GM23248 (cell line): ENCODE measurements around the gene NCAPG. TPM values are rescaled to one million over a fixed set of nuclear protein-coding genes. Genes with fewer than 3 reads are reported as not detected.

Experiments
- DNase-seq: peaks from one replicate; pipeline ENCODE4 v3.0.0-alpha.2; 2015
- H2AFZ ChIP-seq: fragments of 200-600 bp; sonication (generic); 2 replicates; pipeline ENCODE4 v1.6.1; 2016; ENCODE audit warnings: antibody characterized with exemption
- H3F3A ChIP-seq: fragments of 200-600 bp; sonication (generic); 2 replicates; pipeline ENCODE4 v1.6.1; 2016; ENCODE audit warnings: mild to moderate bottlenecking, antibody characterized with exemption, mixed run types; ENCODE audit not compliant: insufficient read depth
- H3K27ac ChIP-seq: fragments of 200-600 bp; sonication (generic); 2 replicates; pipeline ENCODE4 v1.5.1; 2016; ENCODE audit warnings: mild to moderate bottlenecking
- H3K27me3 ChIP-seq: fragments of 200-600 bp; sonication (generic); replicated peaks from 2 replicates; pipeline ENCODE4 v1.6.1; 2016; ENCODE audit warnings: mild to moderate bottlenecking; ENCODE audit not compliant: insufficient read depth
- H3K36me3 ChIP-seq: fragments of 200-600 bp; sonication (generic); 2 replicates; pipeline ENCODE4 v1.6.1; 2016; ENCODE audit warnings: low read depth, mild to moderate bottlenecking
- H3K4me1 ChIP-seq: fragments of 200-600 bp; sonication (generic); 2 replicates; pipeline ENCODE4 v1.6.1; 2016; ENCODE audit warnings: mild to moderate bottlenecking; ENCODE audit not compliant: insufficient read depth
- H3K4me2 ChIP-seq: fragments of 200-600 bp; sonication (generic); one replicate; pipeline ENCODE4 v1.6.1; 2016; ENCODE audit warnings: mild to moderate bottlenecking; ENCODE audit not compliant: unreplicated experiment
- H3K4me3 ChIP-seq: fragments of 200-600 bp; sonication (generic); 2 replicates; pipeline ENCODE4 v1.5.1; 2016; ENCODE audit warnings: mild to moderate bottlenecking
- H3K79me2 ChIP-seq: fragments of 200-600 bp; sonication (generic); 2 replicates; pipeline ENCODE4 v1.6.1; 2016; ENCODE audit warnings: mild to moderate bottlenecking; ENCODE audit not compliant: insufficient read depth
- H3K9ac ChIP-seq: fragments of 200-600 bp; sonication (generic); 2 replicates; pipeline ENCODE4 v1.6.1; 2016; ENCODE audit warnings: mild to moderate bottlenecking
- H3K9me2 ChIP-seq: fragments of 200-600 bp; sonication (generic); 2 replicates; pipeline ENCODE4 v1.6.1; 2016; ENCODE audit warnings: mixed run types, mild to moderate bottlenecking, moderate library complexity; ENCODE audit not compliant: insufficient read depth
- H3K9me3 ChIP-seq: fragments of 200-600 bp; sonication (generic); one replicate; pipeline ENCODE4 v1.6.1; 2017; ENCODE audit warnings: low read depth
- H4K20me1 ChIP-seq: fragments of 200-600 bp; sonication (generic); 2 replicates; pipeline ENCODE4 v1.6.0; 2016; ENCODE audit not compliant: insufficient read depth
- EZH2 ChIP-seq: fragments of 200-600 bp; sonication (generic); IDR thresholded peaks from 2 replicates; pipeline ENCODE4 v1.6.1; 2018; ENCODE audit warnings: antibody characterized with exemption, mild to moderate bottlenecking; ENCODE audit not compliant: insufficient read depth, poor library complexity, severe bottlenecking
- EZH2phosphoT487 ChIP-seq: fragments of 200-600 bp; sonication (generic); IDR thresholded peaks from 2 replicates; pipeline ENCODE4 v1.6.1; 2018; ENCODE audit warnings: antibody characterized with exemption, moderate library complexity, mild to moderate bottlenecking, low read depth; ENCODE audit not compliant: insufficient read depth
- WGBS, 2 experiments: methylation state at CpG; one replicate each; pipeline ENCODE4 v1.1.6; 2015 to 2017; ENCODE audit warnings: low lambda C conversion rate in 2 of 2, low coverage in 1 of 2; ENCODE audit errors: missing lambda C conversion rate in 2 of 2; 5-methylcytosine and 5-hydroxymethylcytosine counted together
- in situ Hi-C: fragments of 300-500 bp; cut with MboI; formaldehyde crosslinking; loops from 2 replicates; pipeline ENCODE4 v1.15.0; 2020
- polyA plus RNA-seq: library from polyadenylated mRNA; unstranded; fragments of >200 nt; fragmentation: Nextera tagmentation; extraction: Ambion mirVana; gene quantifications from 2 replicates; pipeline ENCODE4 v1.2.1, GENCODE V29; 2016
- total RNA-seq: library from RNA; depleted of rRNA; stranded (reverse); fragments of >200 nt; shearing (Covaris generic); gene quantifications from 2 replicates; pipeline ENCODE4 v1.2.3, GENCODE V29; 2014

The NCAPG gene
- total and polyA plus RNA-seq, 2 experiments from 2014 or later: 13.1 to 15.6 TPM

- H3K36me3 ChIP-seq: no peaks in the 10 kb centered on the region
- H3K4me1 ChIP-seq: peaks cover 13% of the 10 kb centered on the region
- H2AFZ ChIP-seq: no peak overlapping the region
- no peaks in the 10 kb centered on the region for H4K20me1 ChIP-seq
- WGBS, 2 experiments: 61 to 62% methylated on average over 5 of the region's 5 CpGs
- H3K79me2 ChIP-seq: no peaks in the 10 kb centered on the region
- H3K27ac ChIP-seq: no peak overlapping the region
- peaks cover 7% of the 10 kb centered on the region; the same call in 1 of the 2 replicates for H3K27me3 ChIP-seq
- TF ChIP-seq EZH2 (no peak), EZH2phosphoT487 (no peak)
- no peak overlapping the region for H3K4me2 ChIP-seq
- no peaks in the 10 kb centered on the region for H3K9me2 ChIP-seq
- peaks cover 6% of the 10 kb centered on the region; the same call in 1 of the 2 replicates for H3F3A ChIP-seq
- no peak overlapping the region for H3K4me3 ChIP-seq
- in situ Hi-C loops: loop anchor here (10.0 kb wide), 1 partner anchor 142 kb away; no protein-coding TSS in a partner anchor
- no peak overlapping the region for H3K9ac ChIP-seq
- H3K9me3 ChIP-seq: no peaks in the 10 kb centered on the region
- no peak for DNase-seq
Measured at GRCh38 chr4:17786567-17786966, 24.2 kb upstream of the NCAPG start.

GRCh38 chr4:17787315-17787714 lies 23.5 kb upstream of the NCAPG start:
- in situ Hi-C loops: loop anchor here (10.0 kb wide), 1 partner anchor 143 kb away; no protein-coding TSS in a partner anchor
- DNase-seq: peak; percentile 74

GRCh38 chr4:17788956-17789355 lies 21.8 kb upstream of the NCAPG start:
- TF ChIP-seq EZH2phosphoT487: no peak
- no peak for TF ChIP-seq EZH2
- H3K27me3 ChIP-seq: no peaks in the 10 kb centered on the region
- no peaks in the 10 kb centered on the region for H3K9me2 ChIP-seq
- peaks cover 6% of the 10 kb centered on the region; the same call in 1 of the 2 replicates for H3F3A ChIP-seq
- peak; percentile 24 for DNase-seq
- H3K79me2 ChIP-seq: no peaks in the 10 kb centered on the region
- in situ Hi-C loops: loop anchor here (10.0 kb wide), 1 partner anchor 144 kb away; no protein-coding TSS in a partner anchor
- H4K20me1 ChIP-seq: no peaks in the 10 kb centered on the region
- peaks cover 13% of the 10 kb centered on the region for H3K4me1 ChIP-seq
- H3K9ac ChIP-seq: no peak overlapping the region
- H3K36me3 ChIP-seq: 0 out of 2 replicates have a peak, but pooled peaks cover 6% of the 10 kb centered on the region
- H3K4me3 ChIP-seq: no peak overlapping the region
- H3K9me3 ChIP-seq: no peaks in the 10 kb centered on the region
- no peak overlapping the region for H3K27ac ChIP-seq
- no peak overlapping the region for H2AFZ ChIP-seq
- no peak overlapping the region for H3K4me2 ChIP-seq

More at GRCh38 chr4:17787315-17787714, 23.5 kb upstream of the NCAPG start:
- Histone ChIP-seq H2AFZ (no peak overlapping the region), H4K20me1 (no peaks in the 10 kb centered on the region), H3K79me2 (no peaks in the 10 kb centered on the region), H3F3A (peaks cover 6% of the 10 kb centered on the region; the same call in 1 of the 2 replicates), H3K4me3 (no peak overlapping the region), H3K4me1 (peaks cover 13% of the 10 kb centered on the region), H3K9ac (no peak overlapping the region), H3K9me3 (no peaks in the 10 kb centered on the region), H3K27ac (no peak overlapping the region), H3K36me3 (no peaks in the 10 kb centered on the region), H3K9me2 (no peaks in the 10 kb centered on the region), H3K4me2 (no peak overlapping the region), H3K27me3 (no peaks in the 10 kb centered on the region)
- no peak for TF ChIP-seq EZH2phosphoT487
- TF ChIP-seq EZH2: no peak
- WGBS, 2 experiments: 68 to 69% methylated on average over 5 of the region's 5 CpGs

- H3K27ac ChIP-seq: no peak overlapping the region
- H3K9me2 ChIP-seq: no peaks in the 10 kb centered on the region
- no peak for DNase-seq
- no peaks in the 10 kb centered on the region for H3K79me2 ChIP-seq
- H3K4me1 ChIP-seq: no peaks in the 10 kb centered on the region
- H3F3A ChIP-seq: peaks cover 9% of the 10 kb centered on the region; the same call in 1 of the 2 replicates
- WGBS, 2 experiments: 55 to 75% methylated on average over 1 of the region's 1 CpG
- no peaks in the 10 kb centered on the region for H3K27me3 ChIP-seq
- H4K20me1 ChIP-seq: no peaks in the 10 kb centered on the region
- H3K4me2 ChIP-seq: no peak overlapping the region
- no peak overlapping the region for H3K4me3 ChIP-seq
- no peaks in the 10 kb centered on the region for H3K9me3 ChIP-seq
- 0 out of 2 replicates have a peak, but pooled peaks cover 18% of the 10 kb centered on the region for H3K36me3 ChIP-seq
- no peak overlapping the region for H2AFZ ChIP-seq
- H3K9ac ChIP-seq: no peak overlapping the region
- in situ Hi-C loops: no loop called here
- no peak for TF ChIP-seq EZH2
- TF ChIP-seq EZH2phosphoT487: no peak
Measured at GRCh38 chr4:17794730-17795129, 16.0 kb upstream of the NCAPG start.
